Esophagus muscularis mucosa (tissue), 4 donors: ENCODE results near the gene ANKRD49. TPM values are rescaled to one million over a fixed set of nuclear protein-coding genes. Genes with fewer than 3 reads are reported as not detected.
A peak's percentile ranks its signal among the peaks of the same experiment; 100 is the strongest.

Source experiments
- DNase-seq: peaks from one replicate; pipeline ENCODE4 v3.0.0-alpha.2; 2017; ENCODE audit errors: extremely low spot score
- H3K27ac ChIP-seq, 4 donors: fragments of 200-600 bp; sonication (generic); replicated peaks in 1 of 4; 1 replicate in 3 of 4; 2 replicates in 1 of 4; pipeline ENCODE4 v1.5.1; 2016 to 2019; ENCODE audit warnings: mild to moderate bottlenecking in 1 of 4
- H3K27me3 ChIP-seq, 4 donors: fragments of 200-600 bp; sonication (generic); one replicate each; pipeline versions ENCODE4 v1.5.1 to v1.6.0; 2016 to 2019
- H3K36me3 ChIP-seq, 4 donors: fragments of 200-600 bp; sonication (generic); one replicate each; pipeline ENCODE4 v1.5.1; 2016 to 2019
- H3K4me1 ChIP-seq, 4 donors: fragments of 200-600 bp; sonication (generic); one replicate each; pipeline ENCODE4 v1.5.1; 2016 to 2019
- H3K4me3 ChIP-seq, 4 donors: fragments of 200-600 bp; sonication (generic); 1 replicate in 2 of 4; 2 replicates in 2 of 4; pipeline ENCODE4 v1.5.1; 2016 to 2019; ENCODE audit warnings: mild to moderate bottlenecking in 4 of 4, moderate library complexity in 1 of 4
- H3K9me3 ChIP-seq, 4 donors: fragments of 200-600 bp; sonication (generic); 1 replicate in 3 of 4; 2 replicates in 1 of 4; pipeline ENCODE4 v1.5.1; 2016 to 2019
- EP300 ChIP-seq: sonication (generic); formaldehyde crosslinking; IDR thresholded peaks from one replicate; pipeline ENCODE4 v1.6.1; 2017; ENCODE audit warnings: antibody characterized with exemption
- POLR2A ChIP-seq: fragments of 450-650 bp; IDR thresholded peaks from one replicate; pipeline ENCODE4 v1.6.1; 2017; ENCODE audit warnings: antibody characterized with exemption, moderate library complexity, mild to moderate bottlenecking, low read depth
- POLR2AphosphoS5 ChIP-seq, 2 donors: sonication (generic); formaldehyde crosslinking; IDR thresholded peaks; one replicate each; pipeline ENCODE4 v1.6.1; 2017; ENCODE audit warnings: antibody characterized with exemption in 2 of 2
- WGBS: methylation state at CpG from one replicate; pipeline ENCODE4 v1.1.5; 2018; 5-methylcytosine and 5-hydroxymethylcytosine counted together
- intact Hi-C: fragments of 100-400 bp; cut with DNase I; formaldehyde crosslinking; loops from one replicate; pipeline ENCODE4 v1.15.1; 2023
- total RNA-seq, 4 donors: library from RNA; depleted of rRNA; stranded (reverse); fragments of >200 nt; gene quantifications; one replicate each; pipeline versions ENCODE4 v1.1.0 to v1.2.1, GENCODE V29; 2016
- TF ChIP-seq, protein P1 (sequence below), 3 experiments: fragments of 200-600 bp in 2 of 3; fragments of 450-650 bp in 1 of 3; sonication (generic) in 2 of 3; IDR thresholded peaks; one replicate each; pipeline ENCODE4 v1.5.1; 2017 to 2019; ENCODE audit warnings: antibody characterized with exemption in 3 of 3, mild to moderate bottlenecking in 2 of 3, moderate library complexity in 1 of 3

The ANKRD49 gene
- total RNA-seq, 4 donors from 2014 or later, result 16.2 to 20.8 (median 18.0) TPM

DNA sequence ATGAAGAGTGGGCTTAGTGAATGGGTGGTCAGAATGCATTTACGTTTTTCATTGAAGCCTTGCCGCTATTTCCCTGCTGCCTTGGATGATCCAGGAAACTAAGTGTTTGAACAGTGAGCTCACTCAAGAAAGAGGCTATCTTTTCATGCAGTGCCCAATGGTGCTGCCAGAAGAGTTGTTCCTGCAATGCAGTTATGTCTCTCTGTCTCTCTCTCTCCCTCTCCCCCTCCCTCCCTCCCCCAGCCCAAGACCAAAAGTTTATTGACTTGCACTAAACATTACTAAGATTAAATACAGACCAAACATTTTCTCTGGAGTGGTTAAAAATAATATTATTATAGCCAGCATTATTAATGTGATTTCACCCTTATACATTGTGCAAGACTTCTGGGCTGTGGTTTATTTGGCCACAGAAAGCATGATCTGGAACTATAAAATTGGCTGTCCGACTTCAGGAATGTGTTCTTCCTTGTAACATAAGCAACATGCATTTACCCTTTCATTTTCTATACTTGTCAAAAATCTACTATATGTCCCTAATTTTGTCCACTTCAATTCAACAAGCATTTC is 43.3 kb downstream of the ANKRD49 start:
- 53% methylated on average over 3 of the region's 3 CpGs for WGBS
- H3K9me3 ChIP-seq, result no peaks in the 10 kb centered on the region
- H3K27me3 ChIP-seq, result no peaks in the 10 kb centered on the region
- intact Hi-C loops, result no loop called here
- TF ChIP-seq, protein P1, sequence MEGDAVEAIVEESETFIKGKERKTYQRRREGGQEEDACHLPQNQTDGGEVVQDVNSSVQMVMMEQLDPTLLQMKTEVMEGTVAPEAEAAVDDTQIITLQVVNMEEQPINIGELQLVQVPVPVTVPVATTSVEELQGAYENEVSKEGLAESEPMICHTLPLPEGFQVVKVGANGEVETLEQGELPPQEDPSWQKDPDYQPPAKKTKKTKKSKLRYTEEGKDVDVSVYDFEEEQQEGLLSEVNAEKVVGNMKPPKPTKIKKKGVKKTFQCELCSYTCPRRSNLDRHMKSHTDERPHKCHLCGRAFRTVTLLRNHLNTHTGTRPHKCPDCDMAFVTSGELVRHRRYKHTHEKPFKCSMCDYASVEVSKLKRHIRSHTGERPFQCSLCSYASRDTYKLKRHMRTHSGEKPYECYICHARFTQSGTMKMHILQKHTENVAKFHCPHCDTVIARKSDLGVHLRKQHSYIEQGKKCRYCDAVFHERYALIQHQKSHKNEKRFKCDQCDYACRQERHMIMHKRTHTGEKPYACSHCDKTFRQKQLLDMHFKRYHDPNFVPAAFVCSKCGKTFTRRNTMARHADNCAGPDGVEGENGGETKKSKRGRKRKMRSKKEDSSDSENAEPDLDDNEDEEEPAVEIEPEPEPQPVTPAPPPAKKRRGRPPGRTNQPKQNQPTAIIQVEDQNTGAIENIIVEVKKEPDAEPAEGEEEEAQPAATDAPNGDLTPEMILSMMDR (IDR thresholded peaks at IDR 0.05), result no peak
- TF ChIP-seq EP300, result no peak
- no peak for TF ChIP-seq POLR2AphosphoS5 (IDR thresholded peaks at IDR 0.05)
- no peak for TF ChIP-seq POLR2A
- H3K36me3 ChIP-seq, result no peaks in the 10 kb centered on the region
- H3K4me3 ChIP-seq, result no peak overlapping the region
- peaks cover 0 to 5% (median 4%) of the 10 kb centered on the region in 4 donors for H3K4me1 ChIP-seq
- DNase-seq, result no peak
- H3K27ac ChIP-seq, result no peak overlapping the region

DNA sequence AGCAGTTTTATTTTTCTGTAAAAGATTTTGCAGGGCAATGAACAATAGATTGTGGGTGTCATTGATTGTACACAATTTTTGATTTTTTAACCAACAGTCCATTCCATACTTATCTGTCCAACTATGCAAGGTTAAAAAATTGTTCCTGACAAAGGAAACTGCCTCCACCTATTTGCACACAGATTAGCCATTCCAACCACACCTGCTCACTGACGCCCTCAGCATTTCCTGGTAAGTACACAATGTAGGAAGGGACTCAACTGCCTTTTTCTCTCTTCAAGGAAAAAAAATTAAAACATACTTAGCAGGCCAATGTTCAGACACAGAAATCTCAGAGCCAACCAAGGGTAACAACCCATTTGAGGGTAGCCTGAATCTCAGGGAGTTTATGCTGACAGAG is 45.6 kb downstream of the ANKRD49 start:
- WGBS, result 79% methylated on average over 1 of the region's 1 CpG
- intact Hi-C loops, result no loop called here
- H3K36me3 ChIP-seq, result no peaks in the 10 kb centered on the region
- H3K27ac ChIP-seq, result no peak overlapping the region
- H3K9me3 ChIP-seq, result no peaks in the 10 kb centered on the region
- TF ChIP-seq EP300 (no peak), POLR2A (no peak), POLR2AphosphoS5 (IDR thresholded peaks at IDR 0.05) (no peak)
- TF ChIP-seq, protein P1 (IDR thresholded peaks at IDR 0.05), result no peak
- H3K4me3 ChIP-seq, result no peak overlapping the region
- H3K27me3 ChIP-seq, result no peaks in the 10 kb centered on the region
- DNase-seq, result no peak
- H3K4me1 ChIP-seq, result peaks cover 7 to 17% (median 15%) of the 10 kb centered on the region in 4 donors

DNA sequence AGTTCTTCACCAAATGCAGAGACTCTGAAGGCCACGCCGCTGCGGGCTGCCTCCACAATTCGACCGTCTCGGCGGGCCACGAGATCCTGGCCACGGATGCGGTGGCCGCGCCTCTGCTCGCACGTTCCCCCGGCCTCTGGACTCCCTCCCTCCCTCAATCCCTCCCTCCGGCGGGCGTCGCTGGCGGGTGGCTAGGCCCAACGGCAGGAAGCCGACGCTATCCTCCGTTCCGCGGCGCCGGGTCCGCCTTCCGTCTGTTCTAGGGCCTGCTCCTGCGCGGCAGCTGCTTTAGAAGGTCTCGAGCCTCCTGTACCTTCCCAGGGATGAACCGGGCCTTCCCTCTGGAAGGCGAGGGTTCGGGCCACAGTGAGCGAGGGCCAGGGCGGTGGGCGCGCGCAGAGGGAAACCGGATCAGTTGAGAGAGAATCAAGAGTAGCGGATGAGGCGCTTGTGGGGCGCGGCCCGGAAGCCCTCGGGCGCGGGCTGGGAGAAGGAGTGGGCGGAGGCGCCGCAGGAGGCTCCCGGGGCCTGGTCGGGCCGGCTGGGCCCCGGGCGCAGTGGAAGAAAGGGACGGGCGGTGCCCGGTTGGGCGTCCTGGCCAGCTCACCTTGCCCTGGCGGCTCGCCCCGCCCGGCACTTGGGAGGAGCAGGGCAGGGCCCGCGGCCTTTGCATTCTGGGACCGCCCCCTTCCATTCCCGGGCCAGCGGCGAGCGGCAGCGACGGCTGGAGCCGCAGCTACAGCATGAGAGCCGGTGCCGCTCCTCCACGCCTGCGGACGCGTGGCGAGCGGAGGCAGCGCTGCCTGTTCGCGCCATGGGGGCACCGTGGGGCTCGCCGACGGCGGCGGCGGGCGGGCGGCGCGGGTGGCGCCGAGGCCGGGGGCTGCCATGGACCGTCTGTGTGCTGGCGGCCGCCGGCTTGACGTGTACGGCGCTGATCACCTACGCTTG is 50.2 kb downstream of the ANKRD49 start, which contains the start of gene FUT4:
Gene FUT4 (plus strand): TSS at position 227 of the 951 bp plus-strand sequence. CDS start 213 bp downstream, at position 440.
- intact Hi-C loops, result no loop called here
- Histone ChIP-seq H3K4me1 (peaks cover 15 to 62% (median 57%) of the 10 kb centered on the region in 4 donors), H3K4me3 (peak within 1 kb of the TSS; percentile 78 to 82 (median 80))

DNA sequence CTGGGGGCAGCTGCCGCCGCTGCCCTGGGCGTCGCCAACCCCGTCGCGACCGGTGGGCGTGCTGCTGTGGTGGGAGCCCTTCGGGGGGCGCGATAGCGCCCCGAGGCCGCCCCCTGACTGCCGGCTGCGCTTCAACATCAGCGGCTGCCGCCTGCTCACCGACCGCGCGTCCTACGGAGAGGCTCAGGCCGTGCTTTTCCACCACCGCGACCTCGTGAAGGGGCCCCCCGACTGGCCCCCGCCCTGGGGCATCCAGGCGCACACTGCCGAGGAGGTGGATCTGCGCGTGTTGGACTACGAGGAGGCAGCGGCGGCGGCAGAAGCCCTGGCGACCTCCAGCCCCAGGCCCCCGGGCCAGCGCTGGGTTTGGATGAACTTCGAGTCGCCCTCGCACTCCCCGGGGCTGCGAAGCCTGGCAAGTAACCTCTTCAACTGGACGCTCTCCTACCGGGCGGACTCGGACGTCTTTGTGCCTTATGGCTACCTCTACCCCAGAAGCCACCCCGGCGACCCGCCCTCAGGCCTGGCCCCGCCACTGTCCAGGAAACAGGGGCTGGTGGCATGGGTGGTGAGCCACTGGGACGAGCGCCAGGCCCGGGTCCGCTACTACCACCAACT is 51.0 kb downstream of the ANKRD49 start:
- intact Hi-C loops, result no loop called here
- peak overlapping the region; percentile 98 to 99 (median 98) for H3K27ac ChIP-seq
- peaks cover 15 to 68% (median 61%) of the 10 kb centered on the region in 4 donors for H3K4me1 ChIP-seq
- no peaks in the 10 kb centered on the region for H3K27me3 ChIP-seq
- H3K36me3 ChIP-seq, result no peaks in the 10 kb centered on the region
- no peak for TF ChIP-seq POLR2AphosphoS5 (IDR thresholded peaks at IDR 0.05)
- no peak for TF ChIP-seq POLR2A
- no peak for TF ChIP-seq EP300
- TF ChIP-seq, protein P1 (IDR thresholded peaks at IDR 0.05), result no peak
- no peak for DNase-seq
- peak overlapping the region; percentile 78 to 82 (median 80) for H3K4me3 ChIP-seq
- H3K9me3 ChIP-seq, result no peaks in the 10 kb centered on the region
- WGBS, result 34% methylated on average over 8 of the region's 59 CpGs

More for the DNA sequence above, 50.2 kb downstream of the ANKRD49 start, which contains the start of gene FUT4:
- Histone ChIP-seq H3K36me3 (no peaks in the 10 kb centered on the region), H3K27me3 (no peaks in the 10 kb centered on the region), H3K27ac (peak within 1 kb of the TSS; percentile 98 to 99 (median 98)), H3K9me3 (no peaks in the 10 kb centered on the region)
- WGBS, result under 1% methylated on average over 25 of the region's 109 CpGs
- TF ChIP-seq POLR2A, result peak; percentile 3
- TF ChIP-seq POLR2AphosphoS5 (IDR thresholded peaks at IDR 0.05), result peak; percentile 64 to 84
- TF ChIP-seq EP300, result no peak
- TF ChIP-seq, protein P1 (IDR thresholded peaks at IDR 0.05), result peak in 1 of 3 experiments; percentile 9
- peak; percentile 94 for DNase-seq
